SK-MEL-5 (cell line): ENCODE results near the gene PLGLB1. TPM values are rescaled to one million over a fixed set of nuclear protein-coding genes. Genes with fewer than 3 reads are reported as not detected.

Experiments
- small RNA-seq, 2 experiments: library from RNA; depleted of rRNA; stranded (forward); fragments of <200 nt; gene quantifications; one replicate each; pipeline ENCODE3, GENCODE V24; 2014
- total RNA-seq: library from RNA; depleted of rRNA; stranded (reverse); fragments of >200 nt; shearing (Covaris generic); gene quantifications from 2 replicates; pipeline ENCODE4 v1.2.3, GENCODE V29; 2014; rRNA removed

PLGLB1 gene
- total RNA-seq, 1 experiment from 2014 or later: 1.7 TPM

Small RNAs within 50 kb of the gene (small RNA-seq; reads per million reads assigned to genes)
- gene AC125232.1: 0 reads per million in 2 experiments

Other genes starting within 250 kb of the PLGLB1 start
- gene CD8A, start 230.9 kb downstream of the PLGLB1 start, total RNA-seq: 0.13 and 0.18 TPM in 2 replicates
- gene CD8B, start 160.0 kb downstream of the PLGLB1 start, total RNA-seq: not detected in 2 replicates
- gene RGPD1, start 79.7 kb downstream of the PLGLB1 start, total RNA-seq: 0.27 and 0.98 TPM in 2 replicates